ENCODE measurements around the gene TRIM77.
"Not testable (repeated sequence)": the region's sequence is repeated elsewhere in the genome, so short reads cannot be mapped to it uniquely, and the experiment has no call there.

Gene TRIM77

DNA sequence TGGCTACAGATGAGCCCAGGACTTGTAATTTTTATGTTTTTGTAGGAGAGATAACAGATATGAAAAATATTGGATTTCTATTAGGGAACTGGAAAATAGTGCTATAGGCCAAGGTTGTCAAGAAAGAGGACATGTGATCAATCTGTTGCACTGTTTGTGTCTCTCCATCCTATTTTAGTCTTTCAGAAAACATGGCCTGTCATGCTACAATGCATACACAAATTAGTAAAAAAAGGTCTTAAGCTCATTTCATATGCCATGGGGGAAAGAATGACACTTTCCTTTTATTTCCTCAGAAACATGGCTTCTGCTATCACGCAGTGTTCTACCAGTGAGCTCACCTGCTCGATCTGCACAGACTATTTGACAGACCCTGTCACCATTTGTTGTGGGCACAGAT is at the start of gene TRIM77:
TRIM77 (plus strand) TSS at position 301 of the 400 bp plus-strand sequence; CDS start at position 301, 0 bp downstream.
- DNase-seq, result not testable (repeated sequence)

DNA sequence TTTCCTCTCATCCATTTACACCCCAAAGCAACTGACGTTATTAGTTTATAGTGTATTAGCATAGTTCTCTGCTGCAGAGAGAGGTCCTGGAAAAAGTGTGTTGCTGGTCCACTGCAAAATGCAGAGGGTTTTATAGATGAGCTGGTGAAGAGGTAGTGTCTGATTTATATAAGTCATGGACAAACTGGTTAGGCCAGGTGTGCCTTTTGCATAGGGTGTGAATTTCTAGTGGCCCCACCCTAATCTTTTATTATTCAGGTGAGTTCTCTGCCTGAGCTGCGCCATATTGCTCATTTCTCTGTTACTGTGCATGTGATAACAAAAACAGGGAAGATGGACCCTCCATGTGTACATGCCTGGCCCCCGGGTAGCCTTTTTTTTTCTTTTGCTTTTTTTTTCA is 43.1 kb upstream of the TRIM77 start:
- DNase-seq, result no peak

GRCh38 chr11:89668158-89668557 is 41.9 kb upstream of the TRIM77 start:
- DNase-seq, result not testable (repeated sequence)

- not testable (repeated sequence) for DNase-seq
Measured at GRCh38 chr11:89669586-89669985, 40.5 kb upstream of the TRIM77 start.

- DNase-seq, result not testable (repeated sequence)
Measured at GRCh38 chr11:89669993-89670669, 40.0 kb upstream of the TRIM77 start.

- not testable (repeated sequence) for DNase-seq
Measured at GRCh38 chr11:89672547-89672946, 37.6 kb upstream of the TRIM77 start.

DNA sequence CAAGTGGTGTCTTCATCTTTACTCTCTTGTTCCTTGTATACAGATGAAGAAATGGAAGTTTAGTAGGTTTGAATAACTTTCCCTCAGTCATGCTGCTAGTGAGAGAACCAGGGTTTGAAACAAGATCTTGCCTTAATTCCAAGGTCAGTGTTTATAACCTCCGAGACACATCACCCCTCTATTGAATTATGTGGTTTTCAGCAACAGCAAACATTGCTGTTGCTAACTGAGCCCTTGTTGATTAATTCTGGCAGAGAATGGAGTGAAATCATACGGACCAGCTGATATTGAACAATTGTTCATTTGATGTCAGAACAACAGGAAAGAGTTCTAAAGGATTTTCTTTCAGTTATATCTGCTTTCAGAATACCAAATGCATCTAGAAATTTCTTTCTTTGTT is 36.7 kb upstream of the TRIM77 start:
- peak in 1 of 2 donors; percentile 73 for DNase-seq

GRCh38 chr11:89675383-89675782 is 34.7 kb upstream of the TRIM77 start:
- DNase-seq, result not testable (repeated sequence)

DNA sequence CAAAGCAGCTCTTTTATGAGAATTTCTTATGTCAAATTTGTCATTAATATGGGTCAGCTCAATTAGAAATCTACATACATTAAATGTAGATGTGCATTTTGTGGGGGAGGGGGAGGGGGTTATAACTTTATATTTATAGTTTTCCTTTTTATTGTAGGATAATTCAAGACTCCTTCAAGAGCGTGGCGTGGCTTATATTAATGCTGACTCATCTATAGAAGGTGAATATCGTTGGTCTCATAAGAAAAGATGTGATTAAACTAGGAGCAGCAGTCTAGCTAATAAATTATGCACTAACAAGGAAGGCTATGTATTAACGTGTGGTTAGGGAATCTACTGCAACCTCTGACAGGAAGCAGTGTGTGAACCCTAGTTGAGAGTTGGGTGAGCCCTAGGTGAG is 34.2 kb upstream of the TRIM77 start:
- not testable (repeated sequence) for DNase-seq

DNA sequence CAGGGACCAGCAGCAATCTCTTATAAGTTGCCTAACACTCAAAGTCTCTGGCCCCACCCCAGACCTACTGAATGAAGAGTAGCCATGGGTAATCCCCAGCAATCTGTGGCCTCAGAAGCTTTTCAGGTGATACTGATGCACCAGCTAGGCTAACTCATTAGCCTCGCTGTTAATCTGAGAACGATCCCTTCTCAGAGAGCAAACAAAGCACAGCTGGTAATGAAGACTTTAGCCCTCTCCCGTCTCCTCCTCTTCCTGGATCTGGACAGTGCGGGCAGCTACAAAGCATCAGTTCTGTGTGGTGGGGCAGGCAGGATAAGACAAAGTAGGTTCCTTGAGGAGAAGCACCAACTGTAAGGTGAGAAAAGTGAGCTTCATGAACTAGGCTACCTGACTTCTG is 3.0 kb upstream of the TRIM77 start:
- DNase-seq, result not testable (repeated sequence)

- DNase-seq, result not testable (repeated sequence)
Measured at GRCh38 chr11:89724866-89725498, 14.9 kb downstream of the TRIM77 start.

GRCh38 chr11:89730215-89730614 is 20.1 kb downstream of the TRIM77 start:
- DNase-seq, result not testable (repeated sequence)

DNA sequence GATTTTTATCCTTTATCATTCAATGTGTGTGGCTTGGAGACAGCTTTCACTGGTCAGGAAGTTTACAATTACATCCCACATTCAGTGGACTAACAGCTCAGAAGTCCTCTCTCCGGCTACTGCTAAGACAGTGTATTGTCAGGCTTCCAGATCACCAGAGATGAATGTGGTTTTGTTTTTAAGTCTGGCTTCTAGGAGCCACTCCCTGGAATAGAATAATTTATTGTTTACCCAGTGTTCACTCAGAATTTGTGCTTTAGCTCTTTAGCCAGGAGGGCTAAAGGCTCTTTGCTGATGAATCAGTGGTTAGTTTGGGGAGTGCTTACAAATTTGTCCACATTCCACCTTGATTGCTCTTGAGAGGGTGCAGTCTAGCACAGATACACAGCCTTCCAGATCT is 26.5 kb downstream of the TRIM77 start:
- peak in 1 of 2 donors; percentile 16 for DNase-seq

DNA sequence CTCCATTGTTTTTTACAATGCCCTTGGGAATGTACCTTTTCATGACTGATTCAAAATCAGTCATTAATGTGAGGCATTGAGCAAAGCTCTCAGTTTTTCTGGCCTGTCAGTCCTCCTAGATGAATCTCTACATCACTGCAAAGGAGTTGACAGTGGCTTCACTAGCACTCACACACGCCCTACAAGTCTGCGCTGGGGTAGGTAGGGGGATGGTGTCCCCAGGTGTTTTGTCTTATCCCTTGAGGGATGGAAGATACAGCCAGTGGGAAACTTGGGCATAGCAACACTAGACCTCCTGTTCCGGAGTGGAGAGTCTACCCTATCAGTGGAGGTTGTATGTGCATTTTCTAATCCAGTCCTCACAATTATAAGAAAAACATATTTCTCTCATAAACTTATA is 27.0 kb downstream of the TRIM77 start:
- DNase-seq, result no peak

- not testable (repeated sequence) for DNase-seq
Measured at GRCh38 chr11:89741406-89741805, 31.3 kb downstream of the TRIM77 start.

DNA sequence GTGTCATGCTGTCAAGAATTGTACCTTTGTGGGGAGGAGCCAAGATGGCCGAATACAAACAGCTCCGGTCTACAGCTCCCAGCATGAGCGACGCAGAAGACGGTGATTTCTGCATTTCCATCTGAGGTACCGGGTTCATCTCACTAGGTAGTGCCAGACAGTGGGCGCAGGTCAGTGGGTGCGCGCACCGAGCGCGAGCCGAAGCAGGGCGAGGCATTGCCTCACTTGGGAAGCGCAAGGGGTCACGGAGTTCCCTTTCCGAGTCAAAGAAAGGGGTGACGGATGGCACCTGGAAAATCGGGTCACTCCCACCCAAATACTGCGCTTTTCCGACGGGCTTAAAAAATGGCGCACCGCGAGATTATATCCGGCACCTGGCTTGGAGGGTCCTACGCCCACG is 34.1 kb downstream of the TRIM77 start:
- not testable (repeated sequence) for DNase-seq

GRCh38 chr11:89750822-89751221 is 40.7 kb downstream of the TRIM77 start:
- DNase-seq, result not testable (repeated sequence)
